Bone marrow (tissue), 2 donors: ENCODE measurements around the gene LAMC2.
"Not testable (repeated sequence)": the region's sequence is repeated elsewhere in the genome, so short reads cannot be mapped to it uniquely, and the experiment has no call there.

Source experiments
- DNase-seq, 2 donors: peaks; one replicate each; lab custom pipeline; 2025; lab: John Stamatoyannopoulos, UW

Gene LAMC2

GRCh38 chr1:183185941-183186490, at the start of gene LAMC2:
Gene LAMC2, plus strand, starts transcription at chr1:183186264. Its CDS starts 89 bp downstream, at chr1:183186353.
- DNase-seq = no peak

- DNase-seq = no peak
Observed at GRCh38 chr1:183137782-183138181, 48.3 kb upstream of the LAMC2 start.

DNA sequence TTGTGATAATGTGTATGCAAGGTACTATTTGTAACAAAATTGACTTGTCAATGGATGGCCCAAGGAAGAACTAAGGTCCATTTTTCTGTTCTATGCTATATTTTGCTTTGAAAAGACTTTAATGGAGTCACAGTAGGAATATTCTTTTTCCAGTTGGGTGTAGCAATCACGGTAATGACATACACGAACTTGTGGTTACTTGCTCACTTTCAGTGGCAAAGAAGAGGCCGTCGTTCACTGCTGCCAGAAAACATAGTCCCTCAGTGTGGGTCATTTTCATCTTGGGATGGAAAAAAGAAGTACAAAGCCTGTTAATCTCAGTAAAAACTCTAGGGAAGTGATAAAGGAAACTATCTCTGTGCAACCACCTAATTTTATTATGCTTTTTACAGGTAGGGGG, 47.8 kb upstream of the LAMC2 start:
- no peak for DNase-seq

- no peak for DNase-seq
Observed at GRCh38 chr1:183139281-183139942, 46.7 kb upstream of the LAMC2 start.

- no peak for DNase-seq
Observed at GRCh38 chr1:183140633-183141032, 45.4 kb upstream of the LAMC2 start.

GRCh38 chr1:183142171-183142570, 43.9 kb upstream of the LAMC2 start:
- DNase-seq = no peak

- DNase-seq = no peak
Observed at GRCh38 chr1:183143576-183144315, 42.3 kb upstream of the LAMC2 start.

DNA sequence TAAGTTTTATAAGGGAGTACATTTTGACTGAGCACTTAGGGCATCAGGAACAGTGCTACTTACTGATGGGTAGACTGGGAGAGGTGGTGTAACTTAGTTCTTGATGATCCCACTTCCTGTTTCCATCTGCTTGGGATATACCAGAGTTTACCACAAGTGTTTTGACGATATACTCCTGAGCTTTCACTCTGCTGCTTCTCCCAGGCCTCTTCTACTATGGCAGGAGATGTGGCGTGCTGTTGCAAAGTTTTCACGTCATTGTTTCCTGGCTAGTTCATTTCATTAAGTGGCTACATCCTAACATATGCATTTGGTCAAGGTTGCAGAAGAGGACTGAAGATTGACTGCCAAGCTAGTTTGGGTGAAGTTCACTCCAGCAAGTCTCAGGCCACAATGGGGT, 41.3 kb upstream of the LAMC2 start:
- DNase-seq = no peak

GRCh38 chr1:183147735-183148134, 38.3 kb upstream of the LAMC2 start:
- DNase-seq = no peak

DNA sequence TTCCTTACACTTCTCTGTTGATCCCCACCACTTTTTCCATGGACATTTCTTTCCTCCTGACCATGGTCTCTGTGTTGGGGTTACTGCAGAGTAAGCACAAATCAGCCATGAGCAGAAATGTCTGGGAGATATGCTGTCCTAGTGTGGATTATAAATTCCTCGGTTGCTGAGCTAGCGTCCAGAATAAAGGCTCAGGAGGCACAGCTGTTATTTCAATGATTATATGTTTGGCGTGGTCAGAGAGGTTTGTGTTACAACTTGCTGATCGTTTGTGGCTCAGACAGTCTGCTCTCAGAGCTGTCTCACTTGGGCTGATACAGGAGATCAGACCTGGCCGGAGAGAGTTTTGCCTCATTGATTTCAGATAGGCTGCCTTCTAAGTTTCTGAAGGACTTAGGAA, 37.5 kb upstream of the LAMC2 start:
- DNase-seq = no peak

- DNase-seq = no peak
Observed at GRCh38 chr1:183149273-183149672, 36.8 kb upstream of the LAMC2 start.

DNA sequence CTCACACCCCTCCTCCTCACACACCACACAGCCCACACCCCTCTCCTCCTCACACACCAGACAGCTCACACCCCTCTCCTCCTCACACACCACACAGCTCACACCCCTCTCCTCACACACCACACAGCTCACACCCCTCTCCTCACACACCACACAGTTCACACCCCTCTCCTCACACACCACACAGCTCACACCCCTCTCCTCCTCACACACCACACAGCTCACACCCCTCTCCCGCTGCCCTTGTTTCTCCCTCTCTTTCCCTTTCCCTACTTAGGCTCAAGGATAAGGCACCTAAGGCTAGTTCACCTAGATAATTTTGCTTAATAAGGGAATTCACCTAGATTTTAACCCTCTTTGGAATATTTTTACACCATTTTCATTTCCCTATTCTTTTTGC, 36.0 kb upstream of the LAMC2 start:
- DNase-seq = not testable (repeated sequence)

DNA sequence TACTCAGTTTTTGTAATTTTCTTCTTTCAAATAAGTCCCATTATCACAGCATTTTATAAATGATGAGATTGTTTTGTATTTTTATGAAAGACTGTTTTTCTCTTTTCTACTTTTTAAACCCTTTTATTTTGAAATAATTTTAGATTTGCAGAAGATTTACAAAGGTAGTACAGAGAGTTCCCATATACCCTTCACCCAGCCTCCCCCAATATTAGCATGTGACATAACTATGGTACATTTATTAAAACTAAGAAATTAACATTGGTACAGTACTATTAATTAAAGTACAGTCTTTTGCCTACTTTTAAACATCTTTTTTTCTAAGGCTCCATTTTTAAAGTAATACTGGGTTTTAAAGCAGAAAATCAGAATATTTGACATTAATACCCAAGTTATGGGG, 35.6 kb upstream of the LAMC2 start:
- no peak for DNase-seq

- DNase-seq = no peak
Observed at GRCh38 chr1:183152180-183152579, 33.9 kb upstream of the LAMC2 start.

DNA sequence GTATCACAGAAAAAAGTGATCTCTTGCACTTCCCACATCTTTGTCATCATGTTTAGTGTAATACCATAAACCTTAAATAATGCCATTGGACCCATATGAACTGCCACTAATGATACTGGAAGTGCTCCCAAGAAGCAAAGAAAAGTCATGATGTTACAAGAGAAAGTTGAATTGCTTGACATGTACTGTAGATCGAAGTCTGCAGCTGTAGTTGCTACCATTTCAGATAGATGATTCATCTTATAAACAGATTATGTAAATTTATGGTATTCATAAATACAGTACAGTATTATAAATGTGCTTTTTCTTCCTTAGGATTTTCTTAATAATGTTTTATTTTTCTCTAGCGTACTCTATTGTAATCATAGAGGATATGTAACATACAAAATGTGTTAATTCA, 30.1 kb upstream of the LAMC2 start:
- DNase-seq = no peak

GRCh38 chr1:183159960-183160359, 26.1 kb upstream of the LAMC2 start:
- no peak for DNase-seq

- DNase-seq = no peak
Observed at GRCh38 chr1:183161391-183161790, 24.7 kb upstream of the LAMC2 start.

- no peak for DNase-seq
Observed at GRCh38 chr1:183163316-183163715, 22.7 kb upstream of the LAMC2 start.

DNA sequence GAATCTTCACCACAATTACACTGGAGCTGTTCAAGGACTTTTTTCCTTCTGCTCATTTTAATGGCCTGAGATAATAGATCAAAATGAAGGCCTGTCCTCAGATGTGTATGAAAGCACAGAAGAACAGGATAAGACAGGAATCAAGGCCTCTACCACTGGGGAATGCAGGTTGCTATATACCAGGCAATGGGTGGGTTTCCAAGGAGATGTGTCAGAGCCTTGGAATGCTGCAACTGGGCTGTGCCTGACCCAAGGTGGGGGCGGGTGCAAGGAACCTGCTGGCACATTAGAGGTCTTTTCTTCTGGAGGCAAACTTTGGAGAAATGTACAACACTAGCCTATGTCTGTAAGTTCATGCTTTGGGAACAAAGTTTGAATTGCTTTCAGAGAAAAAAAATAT, 21.7 kb upstream of the LAMC2 start:
- no peak for DNase-seq

GRCh38 chr1:183164963-183165362, 21.1 kb upstream of the LAMC2 start:
- no peak for DNase-seq

- DNase-seq = no peak
Observed at GRCh38 chr1:183165456-183165855, 20.6 kb upstream of the LAMC2 start.

DNA sequence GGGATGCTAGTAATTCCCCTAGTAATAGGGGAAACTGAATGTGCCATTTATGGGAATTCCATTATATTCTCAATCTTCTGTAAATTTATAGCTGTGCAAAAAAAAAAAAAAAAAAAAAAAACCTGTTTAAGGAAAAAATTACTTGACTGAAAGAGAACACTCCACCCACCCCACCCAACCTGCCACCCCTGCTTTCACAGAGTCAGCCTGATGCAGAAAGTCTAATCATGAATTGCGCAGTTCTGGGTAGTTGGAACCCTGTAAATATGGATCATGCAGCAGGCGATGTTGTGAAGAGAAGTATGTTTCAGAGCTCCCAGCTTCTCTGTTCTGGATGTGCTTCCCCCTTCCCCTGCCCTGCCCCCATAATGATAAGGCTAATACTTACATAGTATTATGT, 19.6 kb upstream of the LAMC2 start:
- no peak for DNase-seq

DNA sequence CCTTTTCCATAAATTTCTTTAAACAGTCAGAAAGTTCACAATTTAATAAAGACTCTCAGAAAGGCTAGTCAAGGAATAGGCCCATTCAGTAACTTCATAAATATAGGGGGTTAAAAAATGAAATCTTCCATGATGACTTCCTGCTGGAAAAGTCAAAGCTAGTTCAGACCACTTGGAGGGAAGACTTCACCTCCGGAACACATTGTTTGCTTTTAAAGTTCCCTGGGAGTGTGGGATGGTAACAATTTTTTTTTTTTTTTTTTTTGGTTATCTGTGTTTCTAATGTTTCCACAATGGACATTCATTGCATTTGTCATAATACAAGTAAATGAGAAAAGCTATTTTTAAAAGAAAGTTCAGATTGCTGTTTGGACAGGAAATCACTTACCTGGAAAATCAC, 18.4 kb upstream of the LAMC2 start:
- no peak for DNase-seq

DNA sequence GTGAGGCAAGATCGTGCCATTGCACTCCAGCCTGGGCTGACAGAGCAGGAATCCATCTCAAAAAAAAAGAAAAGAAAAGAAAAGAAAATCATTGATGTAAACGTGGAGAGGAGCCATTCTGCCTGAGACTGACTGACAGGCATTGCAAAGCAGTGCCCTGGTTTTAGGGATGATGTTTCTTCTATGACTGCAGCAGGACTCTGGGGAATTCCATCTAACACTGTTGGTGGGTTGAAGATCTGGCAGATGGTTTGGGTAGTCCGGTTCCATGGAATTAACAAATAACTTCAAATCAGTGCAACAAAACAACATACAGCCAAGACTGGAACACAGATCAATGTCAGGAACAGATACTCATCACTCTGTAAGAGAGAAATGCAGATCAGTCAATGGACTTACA, 17.8 kb upstream of the LAMC2 start:
- DNase-seq = no peak
